ENCODE results near the gene ATP6V1G3.
A peak's percentile ranks its signal among the peaks of the same experiment; 100 is the strongest.

ATP6V1G3 gene

GRCh38 chr1:198499588-198499987 lies 40.9 kb downstream of the ATP6V1G3 start:
- H3K27me3 Mint-ChIP-seq, result no peaks in the 10 kb centered on the region
- DNase-seq (no peak), ATAC-seq (replicated peaks) (no peak)
- no peak overlapping the region for H3K27ac Mint-ChIP-seq
- peaks cover 6 to 20% of the 10 kb centered on the region in 2 donors for H3K4me1 Mint-ChIP-seq (ENCODE audit: low read depth in 2 of 2)
- H3K4me3 Mint-ChIP-seq, result no peak overlapping the region
- no peaks in the 10 kb centered on the region for H3K36me3 Mint-ChIP-seq (ENCODE audit: insufficient read depth)
- H3K9me3 Mint-ChIP-seq, result peaks cover 0 to 3% of the 10 kb centered on the region in 2 donors

- ATAC-seq (replicated peaks) (no peak), DNase-seq (no peak)
- no peaks in the 10 kb centered on the region for H3K36me3 Mint-ChIP-seq (ENCODE audit: insufficient read depth)
- H3K27me3 Mint-ChIP-seq, result no peaks in the 10 kb centered on the region
- H3K27ac Mint-ChIP-seq, result no peak overlapping the region
- H3K4me1 Mint-ChIP-seq (ENCODE audit: low read depth in 2 of 2), result peaks cover 6 to 20% of the 10 kb centered on the region in 2 donors
- H3K4me3 Mint-ChIP-seq, result no peak overlapping the region
- H3K9me3 Mint-ChIP-seq, result peaks cover 0 to 3% of the 10 kb centered on the region in 2 donors
Observed at GRCh38 chr1:198498881-198499280, 41.6 kb downstream of the ATP6V1G3 start.

- peak overlapping the region in 1 of 2 donors; percentile 9 for H3K27ac Mint-ChIP-seq
- H3K4me1 Mint-ChIP-seq (ENCODE audit: low read depth in 2 of 2), result peaks cover 6 to 20% of the 10 kb centered on the region in 2 donors
- DNase-seq, result no peak
- no peaks in the 10 kb centered on the region for H3K36me3 Mint-ChIP-seq (ENCODE audit: insufficient read depth)
- H3K4me3 Mint-ChIP-seq, result no peak overlapping the region
- no peak for ATAC-seq (replicated peaks)
- H3K9me3 Mint-ChIP-seq, result peaks cover 0 to 3% of the 10 kb centered on the region in 2 donors
- no peaks in the 10 kb centered on the region for H3K27me3 Mint-ChIP-seq
Observed at GRCh38 chr1:198498103-198498385, 42.4 kb downstream of the ATP6V1G3 start.

- DNase-seq (no peak), ATAC-seq (replicated peaks) (peak; percentile 35)
- no peaks in the 10 kb centered on the region for H3K27me3 Mint-ChIP-seq
- peaks cover 6 to 20% of the 10 kb centered on the region in 2 donors for H3K4me1 Mint-ChIP-seq (ENCODE audit: low read depth in 2 of 2)
- H3K9me3 Mint-ChIP-seq, result peaks cover 0 to 3% of the 10 kb centered on the region in 2 donors
- H3K4me3 Mint-ChIP-seq, result no peak overlapping the region
- peak overlapping the region in 1 of 2 donors; percentile 9 for H3K27ac Mint-ChIP-seq
- no peaks in the 10 kb centered on the region for H3K36me3 Mint-ChIP-seq (ENCODE audit: insufficient read depth)
Observed at GRCh38 chr1:198497326-198498102, 43.0 kb downstream of the ATP6V1G3 start.

GRCh38 chr1:198496216-198497143 lies 44.0 kb downstream of the ATP6V1G3 start:
- ATAC-seq (replicated peaks) (no peak), DNase-seq (no peak)
- Mint-ChIP-seq H3K9me3 (peaks cover 0 to 3% of the 10 kb centered on the region in 2 donors), H3K27me3 (no peaks in the 10 kb centered on the region), H3K36me3 (ENCODE audit: insufficient read depth) (no peaks in the 10 kb centered on the region), H3K4me3 (no peak overlapping the region), H3K4me1 (ENCODE audit: low read depth in 2 of 2) (peaks cover 5 to 15% of the 10 kb centered on the region in 2 donors), H3K27ac (no peak overlapping the region)

- ATAC-seq (replicated peaks) (no peak), DNase-seq (no peak)
- Mint-ChIP-seq H3K4me3 (no peak overlapping the region), H3K36me3 (ENCODE audit: insufficient read depth) (no peaks in the 10 kb centered on the region), H3K4me1 (ENCODE audit: low read depth in 2 of 2) (peaks cover 5 to 15% of the 10 kb centered on the region in 2 donors), H3K27me3 (no peaks in the 10 kb centered on the region), H3K27ac (no peak overlapping the region), H3K9me3 (peaks cover 0 to 3% of the 10 kb centered on the region in 2 donors)
Observed at GRCh38 chr1:198495631-198496030, 44.8 kb downstream of the ATP6V1G3 start.

- H3K4me3 Mint-ChIP-seq, result no peak overlapping the region
- ATAC-seq (replicated peaks) (no peak), DNase-seq (no peak)
- H3K27me3 Mint-ChIP-seq, result no peaks in the 10 kb centered on the region
- no peaks in the 10 kb centered on the region for H3K36me3 Mint-ChIP-seq (ENCODE audit: insufficient read depth)
- H3K27ac Mint-ChIP-seq, result no peak overlapping the region
- H3K4me1 Mint-ChIP-seq (ENCODE audit: low read depth in 2 of 2), result peaks cover 5 to 22% of the 10 kb centered on the region in 2 donors
- H3K9me3 Mint-ChIP-seq, result no peaks in the 10 kb centered on the region
Observed at GRCh38 chr1:198494658-198495103, 45.8 kb downstream of the ATP6V1G3 start.

- H3K36me3 Mint-ChIP-seq (ENCODE audit: insufficient read depth), result no peaks in the 10 kb centered on the region
- H3K4me3 Mint-ChIP-seq, result no peak overlapping the region
- ATAC-seq (replicated peaks) (no peak), DNase-seq (no peak)
- H3K4me1 Mint-ChIP-seq (ENCODE audit: low read depth in 2 of 2), result peaks cover 5 to 22% of the 10 kb centered on the region in 2 donors
- no peaks in the 10 kb centered on the region for H3K9me3 Mint-ChIP-seq
- no peak overlapping the region for H3K27ac Mint-ChIP-seq
- H3K27me3 Mint-ChIP-seq, result no peaks in the 10 kb centered on the region
Observed at GRCh38 chr1:198494139-198494538, 46.3 kb downstream of the ATP6V1G3 start.

GRCh38 chr1:198493329-198493728 lies 47.2 kb downstream of the ATP6V1G3 start:
- Mint-ChIP-seq H3K27me3 (no peaks in the 10 kb centered on the region), H3K4me1 (ENCODE audit: low read depth in 2 of 2) (peaks cover 5 to 18% of the 10 kb centered on the region in 2 donors), H3K4me3 (no peak overlapping the region), H3K36me3 (ENCODE audit: insufficient read depth) (no peaks in the 10 kb centered on the region), H3K9me3 (no peaks in the 10 kb centered on the region), H3K27ac (no peak overlapping the region)
- DNase-seq (no peak), ATAC-seq (replicated peaks) (no peak)

- no peaks in the 10 kb centered on the region for H3K9me3 Mint-ChIP-seq
- DNase-seq (no peak), ATAC-seq (replicated peaks) (no peak)
- no peak overlapping the region for H3K27ac Mint-ChIP-seq
- H3K27me3 Mint-ChIP-seq, result no peaks in the 10 kb centered on the region
- H3K4me1 Mint-ChIP-seq (ENCODE audit: low read depth in 2 of 2), result peaks cover 5 to 16% of the 10 kb centered on the region in 2 donors
- H3K4me3 Mint-ChIP-seq, result no peak overlapping the region
- H3K36me3 Mint-ChIP-seq (ENCODE audit: insufficient read depth), result no peaks in the 10 kb centered on the region
Observed at GRCh38 chr1:198492872-198493271, 47.6 kb downstream of the ATP6V1G3 start.

GRCh38 chr1:198491596-198491995 lies 48.9 kb downstream of the ATP6V1G3 start:
- Mint-ChIP-seq H3K4me3 (no peak overlapping the region), H3K27me3 (no peaks in the 10 kb centered on the region), H3K9me3 (no peaks in the 10 kb centered on the region), H3K27ac (no peak overlapping the region), H3K4me1 (ENCODE audit: low read depth in 2 of 2) (peaks cover 0 to 7% of the 10 kb centered on the region in 2 donors), H3K36me3 (ENCODE audit: insufficient read depth) (no peaks in the 10 kb centered on the region)
- DNase-seq, result no peak
- ATAC-seq (replicated peaks), result no peak

- no peak overlapping the region for H3K4me3 Mint-ChIP-seq
- no peak for DNase-seq
- H3K27me3 Mint-ChIP-seq, result no peaks in the 10 kb centered on the region
- peaks cover 0 to 7% of the 10 kb centered on the region in 2 donors for H3K4me1 Mint-ChIP-seq (ENCODE audit: low read depth in 2 of 2)
- no peaks in the 10 kb centered on the region for H3K36me3 Mint-ChIP-seq (ENCODE audit: insufficient read depth)
- ATAC-seq (replicated peaks), result no peak
- no peaks in the 10 kb centered on the region for H3K9me3 Mint-ChIP-seq
- no peak overlapping the region for H3K27ac Mint-ChIP-seq
Observed at GRCh38 chr1:198491028-198491427, 49.5 kb downstream of the ATP6V1G3 start.

- Mint-ChIP-seq H3K27me3 (no peaks in the 10 kb centered on the region), H3K36me3 (ENCODE audit: insufficient read depth) (no peaks in the 10 kb centered on the region), H3K9me3 (no peaks in the 10 kb centered on the region), H3K4me3 (no peak overlapping the region), H3K27ac (no peak overlapping the region), H3K4me1 (ENCODE audit: low read depth in 2 of 2) (peaks cover 2 to 10% of the 10 kb centered on the region in 2 donors)
- DNase-seq (no peak), ATAC-seq (replicated peaks) (no peak)
Observed at GRCh38 chr1:198490224-198490623, 50.3 kb downstream of the ATP6V1G3 start.
